HG02588 (cell line): Measurements from ENCODE around the gene FRMD4A.

Experiments used
- ATAC-seq: cut with Tn5 transposase; IDR thresholded peaks from one replicate; pipeline ENCODE4 v1.9.1; 2021; ENCODE audit warnings: mild to moderate bottlenecking, moderate library complexity; ENCODE audit not compliant: unreplicated experiment

Gene FRMD4A

GRCh38 chr10:13741438-13741837, 589.3 kb downstream of the FRMD4A start:
- ATAC-seq = no peak

- ATAC-seq = no peak
Observed at GRCh38 chr10:13740461-13740860, 590.3 kb downstream of the FRMD4A start.

GRCh38 chr10:13739183-13739582, 591.5 kb downstream of the FRMD4A start:
- no peak for ATAC-seq

- ATAC-seq = no peak
Observed at GRCh38 chr10:13736506-13736905, 594.2 kb downstream of the FRMD4A start.

GRCh38 chr10:13734151-13734550, 596.6 kb downstream of the FRMD4A start:
- ATAC-seq = no peak

GRCh38 chr10:13733071-13733470, 597.7 kb downstream of the FRMD4A start:
- no peak for ATAC-seq

GRCh38 chr10:13732465-13732881, 598.3 kb downstream of the FRMD4A start:
- ATAC-seq = no peak

- ATAC-seq = no peak
Observed at GRCh38 chr10:13731799-13732198, 598.9 kb downstream of the FRMD4A start.

- no peak for ATAC-seq
Observed at GRCh38 chr10:13730956-13731355, 599.8 kb downstream of the FRMD4A start.

GRCh38 chr10:13730306-13730652, 600.4 kb downstream of the FRMD4A start:
- no peak for ATAC-seq

GRCh38 chr10:13729586-13730305, 601.0 kb downstream of the FRMD4A start:
- ATAC-seq = no peak

- no peak for ATAC-seq
Observed at GRCh38 chr10:13728898-13729535, 601.7 kb downstream of the FRMD4A start.

GRCh38 chr10:13725594-13725993, 605.1 kb downstream of the FRMD4A start:
- ATAC-seq = no peak

GRCh38 chr10:13724484-13724883, 606.2 kb downstream of the FRMD4A start:
- no peak for ATAC-seq

- ATAC-seq = no peak
Observed at GRCh38 chr10:13722747-13723653, 607.7 kb downstream of the FRMD4A start.

GRCh38 chr10:13721486-13721885, 609.2 kb downstream of the FRMD4A start:
- no peak for ATAC-seq

GRCh38 chr10:13720699-13721098, 610.0 kb downstream of the FRMD4A start:
- no peak for ATAC-seq

GRCh38 chr10:13719425-13719824, 611.3 kb downstream of the FRMD4A start:
- ATAC-seq = no peak

GRCh38 chr10:13718820-13719219, 611.9 kb downstream of the FRMD4A start:
- no peak for ATAC-seq

- ATAC-seq = peak; percentile 42
Observed at GRCh38 chr10:13717936-13718772, 612.6 kb downstream of the FRMD4A start.

GRCh38 chr10:13717571-13717935, 613.2 kb downstream of the FRMD4A start:
- no peak for ATAC-seq
